ENCODE data around the gene GNB1L.
"Not testable (repeated sequence)": the region's sequence is repeated elsewhere in the genome, so short reads cannot be mapped to it uniquely, and the experiment has no call there.

Gene GNB1L

DNA sequence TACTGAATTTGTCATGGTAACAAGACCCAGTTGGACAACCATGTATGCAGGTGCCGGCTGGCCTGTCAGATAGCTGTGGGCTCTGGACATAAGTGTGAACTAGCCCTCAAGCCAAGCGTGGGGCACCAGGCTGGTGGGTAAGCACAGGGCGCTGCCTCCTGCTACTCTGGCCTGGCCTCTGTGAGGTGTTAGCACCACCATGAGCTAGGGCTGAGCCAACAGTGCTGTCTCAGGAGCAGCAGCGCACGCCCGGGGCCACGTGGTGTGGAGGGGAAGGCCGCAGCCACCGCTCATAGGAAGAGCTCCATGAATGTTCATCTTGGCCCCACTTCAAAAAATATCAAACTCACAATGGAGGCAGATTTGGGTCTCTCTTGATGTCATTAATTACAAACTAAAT, 35.3 kb upstream of the GNB1L start:
- DNase-seq (ENCODE audit: low read depth): no peak

DNA sequence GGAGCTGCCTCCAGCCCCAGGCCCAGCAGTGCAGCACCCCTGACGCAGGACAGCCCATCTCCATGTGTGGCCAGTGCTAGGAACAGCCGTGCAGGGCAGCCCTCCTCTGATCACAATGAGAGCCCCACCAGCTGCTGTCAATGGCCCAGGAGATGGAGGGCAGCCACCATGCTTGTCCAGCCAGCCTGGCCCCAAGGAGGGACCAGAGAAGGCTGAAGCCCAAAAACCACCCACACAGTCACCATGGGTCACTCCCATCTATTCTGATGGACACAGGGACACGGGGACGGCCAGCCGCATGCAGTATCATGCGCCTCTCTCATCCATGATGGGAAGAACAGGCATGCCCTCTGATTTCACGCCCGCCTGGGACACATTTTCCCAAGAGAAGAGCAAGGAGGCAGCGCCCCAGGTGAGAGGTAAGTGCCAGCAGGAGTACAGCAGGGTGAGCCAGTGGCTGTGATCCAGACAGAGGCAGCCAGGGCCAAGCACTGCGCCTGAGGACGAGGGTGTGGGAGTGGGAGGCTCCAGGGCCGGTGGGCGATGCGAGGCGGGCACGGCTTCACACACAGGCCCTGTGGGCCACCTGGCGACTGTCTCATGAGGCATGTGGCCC, 33.6 kb upstream of the GNB1L start:
- no peak for DNase-seq (ENCODE audit: low read depth)

DNA sequence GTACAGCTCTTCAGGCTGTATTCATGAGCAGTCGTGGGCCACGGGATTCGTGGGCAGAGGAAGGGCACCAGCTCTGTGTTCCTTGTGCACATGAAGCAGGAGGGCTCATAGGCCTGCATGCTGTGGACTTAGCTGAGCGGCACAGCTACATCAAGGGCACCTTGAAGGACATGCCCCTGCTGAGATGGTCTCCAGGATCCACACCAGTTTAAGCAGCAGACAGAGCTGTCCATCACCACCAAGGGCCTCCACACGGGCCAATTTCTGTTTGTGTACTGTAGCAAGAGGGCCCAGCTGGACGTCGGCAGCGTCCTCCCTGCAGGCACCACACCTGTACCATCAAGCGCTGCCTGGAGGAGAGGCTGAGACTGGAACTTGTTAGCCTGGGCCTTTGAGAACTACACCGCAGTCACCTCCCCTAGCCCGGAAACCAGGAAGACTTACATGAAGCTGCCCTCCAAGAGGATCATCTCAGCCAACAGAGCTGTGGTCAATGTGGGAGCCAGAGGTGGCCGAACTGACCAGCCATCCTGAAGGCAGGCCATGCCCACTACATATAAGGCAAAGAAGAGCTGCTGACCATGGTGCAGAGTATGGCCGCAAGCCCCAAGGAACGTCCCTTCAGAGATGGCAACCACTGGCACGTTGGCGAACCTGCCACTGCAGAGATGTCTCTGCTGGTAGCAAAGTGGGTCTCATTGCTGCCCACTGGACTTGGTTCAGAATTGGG, 32.7 kb upstream of the GNB1L start:
- no peak for DNase-seq (ENCODE audit: low read depth)

GRCh38 chr22:19886605-19887255, 32.1 kb upstream of the GNB1L start:
- peak; percentile 82 for DNase-seq (ENCODE audit: low read depth)

DNA sequence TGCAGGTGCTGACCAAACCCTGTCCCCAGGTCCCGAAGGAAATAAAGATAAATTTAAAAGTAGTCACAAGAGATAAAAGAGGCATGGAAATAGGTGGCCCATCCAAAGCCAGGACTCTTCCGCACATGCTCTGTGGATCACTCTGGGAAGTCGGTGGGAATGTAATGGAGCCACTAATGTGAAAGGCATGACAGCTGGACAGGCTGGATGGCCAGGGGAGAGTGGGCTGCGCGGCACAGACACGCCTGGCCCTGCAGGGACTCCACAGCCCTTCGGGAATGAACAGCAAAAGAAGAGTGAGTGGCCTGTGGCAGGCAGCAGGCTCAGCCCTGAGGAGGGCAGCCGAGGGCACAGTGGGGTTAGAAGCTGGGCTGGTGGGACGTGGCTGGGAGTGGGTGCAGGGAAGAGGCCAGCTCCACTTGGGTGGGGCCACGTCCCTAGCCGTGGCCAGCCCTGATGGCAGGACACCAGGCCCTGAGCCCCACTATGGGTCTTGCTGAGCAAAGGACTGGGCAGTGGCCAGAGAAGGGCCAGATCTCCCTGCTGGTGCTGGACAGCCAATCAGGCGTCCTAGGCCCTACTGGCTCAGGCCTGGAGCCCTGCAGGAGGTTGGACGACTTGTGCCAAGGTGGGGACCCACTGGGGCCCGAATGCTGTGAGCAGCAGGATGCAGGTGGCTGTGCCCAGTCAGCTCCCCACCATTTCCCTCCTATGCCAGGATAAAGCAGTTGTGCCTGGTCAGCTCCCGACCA, 31.3 kb upstream of the GNB1L start:
- DNase-seq (ENCODE audit: low read depth): no peak

DNA sequence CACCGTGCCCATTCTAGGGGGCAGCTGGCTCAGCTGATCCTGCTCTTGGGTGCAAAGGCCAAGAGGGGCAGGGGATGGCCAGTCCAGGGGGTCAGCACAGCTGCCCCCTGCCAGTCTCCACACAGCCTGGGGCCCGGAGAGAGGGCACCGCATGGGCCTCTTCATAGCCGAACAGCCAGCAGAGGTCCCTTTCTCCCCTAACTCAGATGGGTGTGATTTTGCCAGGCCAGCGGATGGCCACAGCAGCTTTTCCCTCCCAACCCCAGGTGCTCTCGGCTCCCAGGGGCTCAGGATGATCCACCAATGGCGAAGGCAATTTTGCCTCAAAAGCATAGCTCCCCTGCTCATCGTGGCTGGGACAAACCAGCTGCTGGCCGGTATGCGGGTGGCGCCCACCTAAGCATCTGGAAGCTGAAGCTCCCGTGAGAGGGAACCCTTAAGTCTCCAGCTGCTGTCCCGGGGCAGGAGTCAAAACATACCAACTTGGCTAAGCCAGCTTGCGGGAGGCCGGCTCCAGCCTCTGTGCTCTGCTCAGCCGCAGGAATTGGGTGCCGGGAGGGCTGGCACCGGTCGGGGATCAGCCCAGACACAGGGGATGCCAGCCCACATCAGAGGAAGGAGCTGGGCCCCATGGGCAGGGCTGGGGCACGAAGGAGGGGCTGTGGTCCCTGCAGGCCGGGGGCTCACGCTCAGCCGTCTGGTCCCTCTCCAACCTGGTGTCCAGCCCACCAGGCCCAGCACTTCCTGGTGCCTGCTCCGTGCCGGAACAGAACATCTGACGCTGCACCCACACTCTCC, 30.5 kb upstream of the GNB1L start:
- no peak for DNase-seq (ENCODE audit: low read depth)

GRCh38 chr22:19884161-19884953, 29.7 kb upstream of the GNB1L start:
- DNase-seq (ENCODE audit: low read depth): no peak

- not testable (repeated sequence) for DNase-seq (ENCODE audit: low read depth)
Measured at GRCh38 chr22:19883446-19883845, 28.8 kb upstream of the GNB1L start.

DNA sequence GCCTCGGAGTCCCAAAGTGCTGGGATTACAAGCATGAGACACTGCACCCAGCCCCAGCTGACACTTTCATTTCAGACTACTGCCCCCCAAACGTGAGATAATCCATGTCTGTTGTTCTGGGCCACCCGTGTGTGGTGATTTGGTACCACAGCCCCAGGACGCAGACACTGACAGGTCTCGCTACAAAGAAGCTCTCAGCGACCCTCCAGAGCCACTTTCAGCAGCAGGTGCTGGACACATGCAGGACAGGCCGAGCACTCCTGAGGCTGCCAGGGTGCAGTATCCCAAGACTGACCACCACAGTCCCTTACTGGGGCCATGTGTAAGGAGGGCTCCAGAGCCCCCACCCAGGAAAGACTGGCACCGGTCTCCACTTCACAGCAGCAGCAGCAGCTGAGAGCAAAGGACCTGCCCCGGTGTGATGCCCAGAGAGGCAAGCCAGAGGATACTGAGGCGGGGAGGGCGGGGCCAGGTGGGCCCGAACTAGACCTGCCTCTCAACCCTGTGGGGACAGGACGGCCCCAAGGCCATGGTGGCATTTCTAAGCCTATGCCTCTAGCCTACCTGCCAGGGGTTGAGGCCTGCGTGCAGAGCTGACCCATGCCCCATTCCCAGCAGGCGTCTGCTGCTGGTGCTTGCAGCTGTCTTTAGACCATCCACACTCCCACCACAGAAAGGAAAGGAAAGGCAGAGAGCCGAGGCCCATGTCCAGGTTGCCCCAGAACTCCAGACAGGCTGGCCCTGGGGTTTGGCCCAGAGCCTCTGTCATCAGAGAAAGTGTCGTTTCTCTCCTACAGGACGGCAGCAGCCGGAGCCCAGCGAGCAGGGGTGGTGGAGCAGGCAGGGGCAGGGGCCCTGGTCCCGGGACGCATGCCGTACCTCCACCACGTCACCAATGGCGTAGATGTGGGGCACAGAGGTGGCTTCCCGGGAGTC, 28.0 kb upstream of the GNB1L start:
- no peak for DNase-seq (ENCODE audit: low read depth)

- DNase-seq (ENCODE audit: low read depth): peak; percentile 96
Measured at GRCh38 chr22:19880786-19881569, 26.3 kb upstream of the GNB1L start.

DNA sequence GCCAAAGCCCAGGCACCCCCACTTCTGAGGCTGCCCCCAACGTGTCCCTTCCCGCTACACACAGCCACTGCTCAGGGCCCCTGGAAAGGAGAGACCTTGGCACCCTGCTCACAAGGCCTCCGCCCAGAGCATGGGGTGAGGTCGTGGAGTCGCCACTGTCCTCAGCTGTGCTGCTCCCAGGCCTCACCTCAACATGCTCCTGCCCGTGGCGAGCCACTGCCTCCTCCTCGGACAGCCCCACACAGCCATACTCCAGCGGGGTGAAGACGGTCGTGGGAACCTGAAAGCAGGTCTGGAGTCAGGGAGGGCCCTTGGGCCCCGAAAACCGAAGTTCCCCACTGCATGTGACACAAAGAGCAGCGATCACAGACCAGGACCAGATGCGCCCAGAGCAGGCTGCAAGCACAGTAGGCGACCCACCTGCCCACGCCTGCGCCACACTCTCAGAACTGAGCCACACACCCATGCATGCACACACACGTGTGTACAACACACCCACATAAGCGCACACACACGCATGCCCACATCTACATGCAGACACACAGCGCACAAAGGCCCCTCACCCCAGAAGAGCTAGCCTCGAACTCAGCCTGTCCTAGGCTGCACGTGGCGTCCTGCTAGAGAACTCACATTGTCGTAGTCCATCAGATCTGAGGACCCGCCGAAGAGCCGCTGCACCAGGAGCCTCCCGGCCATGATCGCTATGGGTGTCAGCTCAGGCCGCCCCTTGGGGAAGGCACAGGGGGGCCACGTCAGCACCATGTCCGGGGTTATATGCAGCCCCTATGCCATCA, 25.5 kb upstream of the GNB1L start:
- no peak for DNase-seq (ENCODE audit: low read depth)

DNA sequence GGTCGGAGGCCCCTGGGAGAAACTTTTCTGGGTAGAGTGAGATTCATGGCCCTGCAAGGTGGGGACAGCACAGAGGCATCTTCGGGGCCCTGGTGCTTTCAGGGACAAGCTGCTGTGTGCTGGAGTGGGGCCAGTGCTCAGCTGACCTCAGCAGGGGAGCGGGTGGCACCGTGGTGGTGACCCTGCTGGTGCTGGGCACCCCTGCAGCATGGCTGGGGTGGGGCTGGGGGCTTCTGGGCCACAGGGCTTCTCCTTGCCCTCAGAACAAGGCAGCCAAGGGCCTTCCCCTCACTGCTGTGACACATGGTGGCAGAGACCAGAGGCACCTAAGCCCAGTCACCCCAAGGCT, 24.9 kb upstream of the GNB1L start:
- DNase-seq (ENCODE audit: low read depth): no peak

DNA sequence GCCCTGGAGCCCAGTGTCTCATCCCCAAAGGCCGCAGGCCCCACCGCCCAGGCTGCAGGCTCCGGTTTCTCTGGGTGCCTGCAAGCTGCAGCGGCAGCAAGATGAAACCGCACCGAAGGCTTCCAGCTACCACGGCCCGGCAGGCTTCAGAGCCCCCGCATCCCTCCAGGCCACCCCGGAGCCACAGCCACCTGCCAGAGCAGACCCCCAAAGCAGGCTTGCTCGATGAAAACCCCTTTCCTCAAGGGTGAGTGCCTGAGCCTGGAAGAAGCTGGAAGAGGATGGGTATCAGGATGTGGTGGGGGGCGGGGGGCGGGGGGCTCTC, 24.5 kb upstream of the GNB1L start:
- no peak for DNase-seq (ENCODE audit: low read depth)

GRCh38 chr22:19878461-19879245, 24.0 kb upstream of the GNB1L start:
- no peak for DNase-seq (ENCODE audit: low read depth)

- no peak for DNase-seq (ENCODE audit: low read depth)
Measured at GRCh38 chr22:19877626-19878339, 23.1 kb upstream of the GNB1L start.

DNA sequence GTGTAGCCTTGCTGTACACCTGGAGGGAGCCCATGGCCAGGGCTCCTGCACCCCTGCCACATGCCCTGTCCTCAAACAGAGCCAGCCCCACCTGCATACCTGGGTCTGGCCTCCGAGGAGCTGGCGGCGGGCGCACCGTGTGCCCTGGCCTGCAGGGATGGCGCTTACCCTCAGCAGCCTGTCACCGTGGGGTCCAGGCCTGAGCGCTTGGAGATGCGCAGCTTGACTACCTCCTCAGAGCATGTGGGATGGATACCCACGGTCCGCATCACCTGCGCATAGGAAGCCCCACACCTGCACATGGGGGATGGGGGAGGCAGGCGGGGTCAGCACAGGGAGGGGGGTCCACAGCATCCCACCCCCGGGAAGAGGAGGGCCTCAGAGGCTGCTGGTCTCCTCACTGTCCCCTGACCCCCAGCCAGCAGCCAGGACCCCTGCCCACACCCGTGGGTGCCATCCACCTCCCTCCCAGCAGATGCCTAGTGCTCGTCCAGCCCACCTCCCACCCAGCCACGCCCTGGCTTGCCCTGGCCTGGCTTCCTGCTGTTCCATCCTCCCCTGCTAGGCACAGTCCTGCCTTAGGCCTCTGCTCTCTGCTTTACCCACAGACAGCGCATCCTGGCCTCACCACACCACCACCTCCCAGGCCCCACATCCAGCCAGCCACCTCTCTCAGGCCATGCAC, 22.4 kb upstream of the GNB1L start:
- no peak for DNase-seq (ENCODE audit: low read depth)

Measured in GM04503 (cell line).